ENCODE results near the gene CACNA2D2. TPM values are rescaled to one million over a fixed set of nuclear protein-coding genes. Genes with fewer than 3 reads are reported as not detected.

CACNA2D2 gene
- total and polyA plus RNA-seq, 2 of the 4 experiments (the other 2 are of a cell fraction) = 0.15 TPM; not detected in 1

DNA sequence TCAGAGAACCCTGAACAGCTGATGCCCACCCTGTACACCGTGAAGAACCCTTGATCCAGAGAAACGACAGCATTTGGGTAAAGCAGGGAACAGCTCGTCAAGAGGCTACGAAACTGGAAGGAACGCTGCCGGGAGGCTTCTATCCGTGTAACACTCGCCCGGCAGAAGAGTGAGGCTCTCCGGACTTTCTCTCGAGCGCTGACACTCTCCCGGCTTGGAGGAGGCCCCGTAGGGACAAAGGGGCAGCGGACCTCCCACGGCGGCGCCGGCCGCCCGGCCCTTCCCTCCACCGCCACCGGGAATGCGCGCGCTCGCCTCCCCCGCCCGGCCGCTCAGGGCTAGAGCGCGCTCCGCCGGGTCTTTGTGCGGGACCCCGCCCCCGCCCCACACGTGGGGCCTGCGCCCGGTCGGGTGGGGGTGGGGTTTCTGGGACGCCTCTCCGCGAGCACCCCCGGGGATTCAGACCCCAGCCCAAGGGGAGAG is 182.5 kb downstream of the CACNA2D2 start:
- H2AK9ac ChIP-seq (replicated peaks; ENCODE audit: low read depth, low read length, poor library complexity) = peak overlapping the region; percentile 91
- H3K9me1 ChIP-seq (ENCODE audit: insufficient read depth, low read length) = peaks cover 18% of the 10 kb centered on the region
- peak overlapping the region; percentile 93 for H3K23ac ChIP-seq (ENCODE audit: low read depth, low read length)
- H4K91ac ChIP-seq (ENCODE audit: insufficient read depth, low read depth, low read length) = peak overlapping the region; percentile 79
- peak overlapping the region; percentile 88 for H3K14ac ChIP-seq (replicated peaks; ENCODE audit: low read depth, low read length)
- H3K4me2 ChIP-seq (ENCODE audit: low read depth, low read length) = peak overlapping the region; percentile 96
- 0% methylated on average over 14 of the region's 45 CpGs; no CpG with 5 or more reads in 1 of the 2 experiments for WGBS, 2 experiments (ENCODE audit: extremely low coverage in 2 of 2, insufficient read length in 1 of 2)
- H3K4me3 ChIP-seq (ENCODE audit: insufficient read depth, low read depth, low read length) = peak overlapping the region; percentile 58
- peak overlapping the region; percentile 20 to 74 for H4K8ac ChIP-seq (ENCODE audit: low read depth in 2 of 2, low read length in 2 of 2)
- peak overlapping the region; percentile 87 for H3K4ac ChIP-seq (ENCODE audit: low read depth, low read length)
- peaks cover 25% of the 10 kb centered on the region for H3K4me1 ChIP-seq (ENCODE audit: control insufficient read depth, insufficient read depth, low read length)
- H4K5ac ChIP-seq (ENCODE audit: low read depth, low read length) = peak overlapping the region; percentile 17
- peaks cover 14% of the 10 kb centered on the region; the same call in 1 of the 2 replicates for H4K20me1 ChIP-seq (ENCODE audit: insufficient read depth, low read length)
- H2BK15ac ChIP-seq (ENCODE audit: low read depth, low read length) = no peak overlapping the region; the same call in 2 of the 3 replicates
- ChIA-PET POLR2A (ENCODE audit: unreplicated experiment) (interaction anchor here (0.6 kb wide), 1 partner anchor 26 kb away, joined by 10 read pairs; no protein-coding TSS in a partner anchor), CTCF (no interaction called here)
- peaks cover 38% of the 10 kb centered on the region for H3K36me3 ChIP-seq (ENCODE audit: control insufficient read depth, insufficient read depth, low read length)
- H3K79me1 ChIP-seq (ENCODE audit: low read depth in 1 of 2, low read length in 2 of 2) = peaks cover 26 to 56% of the 10 kb centered on the region in 2 experiments
- peak overlapping the region; percentile 31; the same call in 1 of the 2 replicates for H3K18ac ChIP-seq (ENCODE audit: low read depth, low read length)
- peak overlapping the region; percentile 95 for H2AFZ ChIP-seq (replicated peaks; ENCODE audit: low read length, poor library complexity)
- ATAC-seq (ENCODE audit: low read depth) (peak; percentile 75), DNase-seq (peak; percentile 55)
- H3K27me3 ChIP-seq (ENCODE audit: control insufficient read depth, insufficient read depth, low read length) = no peaks in the 10 kb centered on the region
- intact Hi-C loops (cut with micrococcal nuclease) (loop anchor here (5.0 kb wide), 1 partner anchor 59 kb away; no protein-coding TSS in a partner anchor), dilution Hi-C loops (cut with HindIII; ENCODE audit: low sequenced_read_pairs, unreplicated experiment) (no loop called here), in situ Hi-C loops (cut with MboI; ENCODE audit: low sequenced_read_pairs) (no loop called here)
- peak overlapping the region; percentile 82 for H2AK5ac ChIP-seq (ENCODE audit: low read depth, low read length)
- peak overlapping the region; percentile 98 for H3K27ac ChIP-seq (ENCODE audit: insufficient read depth, low read length)
- H3K56ac ChIP-seq (ENCODE audit: extremely low read depth, insufficient read depth, low read length) = peak overlapping the region; percentile 90
- no peaks in the 10 kb centered on the region for H3K9me3 ChIP-seq (ENCODE audit: control insufficient read depth, insufficient read depth, low read length)
- H2BK5ac ChIP-seq (ENCODE audit: low read depth, low read length, poor library complexity, severe bottlenecking) = peak overlapping the region; percentile 98
- TF ChIP-seq, protein P1, sequence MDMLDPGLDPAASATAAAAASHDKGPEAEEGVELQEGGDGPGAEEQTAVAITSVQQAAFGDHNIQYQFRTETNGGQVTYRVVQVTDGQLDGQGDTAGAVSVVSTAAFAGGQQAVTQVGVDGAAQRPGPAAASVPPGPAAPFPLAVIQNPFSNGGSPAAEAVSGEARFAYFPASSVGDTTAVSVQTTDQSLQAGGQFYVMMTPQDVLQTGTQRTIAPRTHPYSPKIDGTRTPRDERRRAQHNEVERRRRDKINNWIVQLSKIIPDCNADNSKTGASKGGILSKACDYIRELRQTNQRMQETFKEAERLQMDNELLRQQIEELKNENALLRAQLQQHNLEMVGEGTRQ (IDR thresholded peaks at IDR 0.05; ENCODE audit: low read depth, low read length) = peak; percentile 83
- TF ChIP-seq CEBPB (IDR thresholded peaks at IDR 0.05; ENCODE audit: low read depth, low read length) = no peak
- no peak for TF ChIP-seq BHLHE40 (IDR thresholded peaks at IDR 0.05; ENCODE audit: low read depth, low read length)
- peak; percentile 91 for TF ChIP-seq MXI1 (IDR thresholded peaks at IDR 0.05; ENCODE audit: borderline replicate concordance, low read depth, low read length)
- no peak for TF ChIP-seq CHD1 (IDR thresholded peaks at IDR 0.05; ENCODE audit: low read depth, low read length)
- no peak for TF ChIP-seq RAD21 (IDR thresholded peaks at IDR 0.05; ENCODE audit: low read length)
- peak; percentile 82; the same call in 1 of the 2 replicates for TF ChIP-seq MAZ (IDR thresholded peaks at IDR 0.05; ENCODE audit: borderline replicate concordance, low read depth, low read length)
- BruUV-seq (replicated peaks) = no TSS peak
- no peak overlapping the region for H2BK20ac ChIP-seq (ENCODE audit: low read depth, low read length)
- H3K9ac ChIP-seq (ENCODE audit: low read depth, low read length) = peak overlapping the region; percentile 87
- peak overlapping the region; percentile 54; the same call in 1 of the 2 replicates for H2BK120ac ChIP-seq (ENCODE audit: low read depth, low read length)
